GM19351 (cell line): ENCODE data around the gene CEMIP.

Experiments used
- ATAC-seq: cut with Tn5 transposase; IDR thresholded peaks from one replicate; pipeline ENCODE4 v1.9.1; 2021; ENCODE audit warnings: mild to moderate bottlenecking, moderate library complexity; ENCODE audit not compliant: unreplicated experiment

The CEMIP gene

DNA sequence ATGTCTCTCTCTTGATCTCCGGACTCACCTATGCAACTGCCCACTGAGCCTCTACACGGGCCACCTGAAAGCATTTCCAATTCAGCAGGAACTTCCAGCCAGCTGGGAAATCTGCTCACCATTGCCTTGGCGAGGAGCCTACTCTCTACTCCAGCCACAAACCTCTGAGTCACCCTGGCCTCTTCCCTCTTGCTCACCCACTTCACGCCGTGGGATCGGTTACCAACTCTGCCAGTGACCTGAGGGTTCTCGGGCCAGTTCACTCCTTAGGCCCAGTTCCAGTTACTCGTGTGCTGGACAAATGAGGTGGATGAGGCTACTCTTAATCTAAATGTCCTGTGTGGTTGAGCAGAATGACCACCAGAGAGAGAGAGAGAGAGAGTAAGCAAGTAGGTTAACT lies 70.1 kb downstream of the CEMIP start:
- ATAC-seq: no peak

DNA sequence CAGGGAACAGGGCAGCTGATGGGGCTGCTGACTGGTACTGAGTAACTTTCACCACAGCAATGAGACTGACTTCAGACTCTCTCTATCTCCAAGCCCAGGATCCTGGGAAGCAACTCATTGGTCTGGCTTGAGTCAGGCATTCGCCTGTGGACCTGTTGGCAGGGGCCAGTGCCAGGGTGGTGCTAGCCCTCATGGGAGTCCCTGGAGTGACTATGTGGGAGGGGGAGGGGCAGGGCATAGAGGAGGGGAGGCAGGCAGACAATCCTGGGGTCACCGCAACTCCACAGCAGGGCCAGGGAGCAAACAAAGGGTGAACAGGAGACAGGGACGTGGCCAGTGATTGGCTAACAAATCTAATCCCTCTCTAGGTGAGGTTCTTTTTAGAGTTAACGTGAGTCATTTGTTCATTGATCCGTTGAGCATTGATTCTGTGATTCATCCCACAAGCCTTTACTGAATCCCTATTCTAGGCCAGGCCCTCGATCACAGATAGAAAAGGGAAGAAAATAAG lies 71.8 kb downstream of the CEMIP start:
- no peak for ATAC-seq

DNA sequence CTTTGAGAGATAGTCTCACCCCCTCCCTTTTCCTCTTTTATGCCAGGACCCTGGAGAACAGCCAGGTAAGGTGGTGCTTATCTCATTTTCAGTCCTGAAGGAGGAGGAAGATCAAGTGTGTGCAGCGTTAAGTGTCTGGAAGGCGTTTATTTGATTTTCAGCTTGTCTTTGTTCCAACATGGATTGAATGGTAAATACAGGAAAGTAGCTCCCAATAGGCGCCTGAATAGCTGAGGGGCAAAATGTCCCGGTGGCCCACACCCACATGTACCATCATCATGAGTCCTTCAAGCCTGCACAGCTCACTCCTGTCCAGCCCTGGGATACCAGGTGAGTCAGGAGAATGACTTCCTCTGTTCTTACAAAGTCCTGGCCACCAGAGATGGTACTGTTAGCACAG lies 73.5 kb downstream of the CEMIP start:
- ATAC-seq: no peak

DNA sequence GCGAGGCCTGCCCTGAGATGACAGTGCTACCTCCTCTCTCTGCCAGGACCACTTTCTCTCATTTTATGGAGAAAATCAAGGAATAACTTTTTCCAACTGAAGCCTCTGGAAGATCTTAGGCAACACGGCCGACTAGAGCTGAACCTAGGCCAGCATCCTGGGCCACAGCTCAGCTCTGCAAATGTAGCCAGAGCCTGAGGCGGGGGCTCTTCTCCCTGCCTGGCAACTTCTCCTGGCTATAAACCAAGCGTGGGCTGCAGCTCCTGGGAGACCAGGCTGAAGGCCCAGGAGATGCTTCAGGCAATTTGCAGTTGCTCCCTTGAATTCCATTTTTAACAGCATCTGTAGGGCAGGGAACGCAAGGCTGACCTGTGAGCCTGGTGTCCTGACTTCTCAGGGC lies 74.9 kb downstream of the CEMIP start:
- ATAC-seq: no peak

DNA sequence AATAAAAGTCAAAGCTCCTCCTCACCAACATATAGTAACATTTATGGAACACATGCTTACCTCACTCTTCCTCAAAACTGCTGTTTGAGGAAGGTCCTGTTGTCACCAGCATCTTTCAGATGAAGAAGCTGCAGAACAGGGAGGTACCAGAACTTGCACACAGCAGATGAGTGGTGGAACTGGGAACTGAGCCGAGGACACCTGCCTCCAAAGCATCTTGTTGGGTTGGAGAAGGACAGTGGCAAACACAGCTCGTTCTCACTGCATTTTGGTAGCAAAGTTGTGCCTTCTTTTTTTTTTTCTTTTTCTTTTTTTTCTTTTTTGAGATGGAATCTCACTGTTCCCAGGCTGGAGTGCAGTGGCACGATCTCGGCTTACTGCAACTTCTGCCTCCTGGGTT lies 76.0 kb downstream of the CEMIP start:
- no peak for ATAC-seq

DNA sequence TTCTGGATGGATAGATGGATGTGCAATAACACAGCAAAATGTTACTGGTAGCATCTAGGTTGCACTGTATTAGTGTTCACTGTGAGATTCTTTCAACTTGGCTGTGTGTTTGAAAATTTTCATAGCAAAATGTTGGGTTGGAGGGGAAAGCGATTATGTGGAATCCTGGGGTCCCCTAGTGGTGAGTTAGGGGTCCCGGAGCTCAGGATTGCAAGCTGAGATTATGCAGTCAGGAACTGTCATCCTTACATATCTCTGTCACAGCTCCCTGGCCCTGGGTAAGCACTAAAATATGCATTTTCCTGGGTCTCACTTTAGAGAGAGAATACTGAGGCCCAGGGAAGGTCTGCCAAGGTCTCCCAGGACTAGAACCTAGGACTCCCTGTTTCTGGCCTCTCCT lies 77.2 kb downstream of the CEMIP start:
- ATAC-seq: no peak

DNA sequence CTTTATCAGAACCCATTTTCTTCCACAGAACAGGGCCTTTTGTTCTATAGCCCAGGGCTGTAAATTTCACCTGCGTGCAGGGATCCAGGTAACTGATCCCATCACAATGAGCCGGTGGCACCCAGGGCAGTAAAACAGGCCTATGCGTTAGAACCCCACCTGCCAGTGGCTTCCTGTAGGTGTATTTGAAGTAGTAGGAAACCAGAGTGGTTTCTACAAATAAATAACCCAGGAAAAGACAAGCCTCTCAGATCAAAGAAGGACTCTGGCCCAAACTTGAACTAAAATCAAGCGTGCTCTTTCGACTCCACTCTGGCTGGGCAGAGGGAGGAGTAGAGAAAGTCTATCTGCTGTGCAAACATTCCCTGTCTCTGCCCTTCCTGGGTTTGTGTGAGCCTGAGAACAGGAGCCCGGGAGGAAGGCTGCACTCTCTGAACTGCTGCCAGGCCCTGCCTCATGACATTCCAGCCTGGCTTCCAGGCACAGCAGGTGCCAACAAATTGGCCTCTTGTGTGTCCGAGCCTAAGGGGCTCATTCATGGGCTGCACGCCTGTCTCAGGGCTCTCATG lies 77.7 kb downstream of the CEMIP start:
- no peak for ATAC-seq

DNA sequence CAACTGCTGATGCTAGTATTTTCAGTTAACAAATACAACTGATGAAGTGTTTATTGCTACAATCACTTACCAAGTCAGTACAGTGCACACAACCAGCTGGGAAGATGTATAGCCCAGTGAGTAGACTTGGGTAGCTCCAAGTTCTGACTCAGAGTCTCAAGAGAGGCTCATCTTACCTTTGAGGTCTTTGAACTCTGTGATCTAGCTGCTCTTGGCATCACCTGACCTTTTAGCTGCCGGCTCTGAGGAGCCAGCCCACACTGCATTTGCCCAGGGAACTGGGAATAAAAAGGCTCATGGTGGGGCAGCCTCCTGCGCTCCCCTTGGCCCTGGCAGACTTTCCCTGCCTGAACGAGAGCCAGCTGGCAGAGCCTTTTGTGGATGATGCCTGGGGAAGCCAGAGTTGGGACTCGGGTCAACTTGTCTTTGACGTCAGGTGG lies 82.6 kb downstream of the CEMIP start:
- no peak for ATAC-seq

DNA sequence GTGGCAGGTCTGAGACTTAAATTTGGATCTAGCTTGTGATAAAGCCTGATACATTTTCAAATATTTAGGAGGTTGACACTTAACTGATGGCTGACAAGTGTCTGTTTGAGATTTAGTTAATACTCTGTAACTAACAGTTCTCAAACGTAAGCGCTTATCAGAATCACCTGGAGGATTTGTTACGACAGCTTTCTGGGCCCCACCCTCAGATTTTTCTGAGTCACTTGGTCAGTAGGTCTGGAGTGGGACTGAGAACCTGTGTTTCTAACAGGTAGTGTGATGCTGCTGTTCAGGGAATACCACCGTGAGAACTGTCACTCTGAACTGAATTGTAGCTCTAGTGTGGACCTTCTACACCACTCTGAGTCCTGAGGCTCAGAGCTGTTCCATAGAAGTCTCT lies 85.5 kb downstream of the CEMIP start:
- no peak for ATAC-seq

DNA sequence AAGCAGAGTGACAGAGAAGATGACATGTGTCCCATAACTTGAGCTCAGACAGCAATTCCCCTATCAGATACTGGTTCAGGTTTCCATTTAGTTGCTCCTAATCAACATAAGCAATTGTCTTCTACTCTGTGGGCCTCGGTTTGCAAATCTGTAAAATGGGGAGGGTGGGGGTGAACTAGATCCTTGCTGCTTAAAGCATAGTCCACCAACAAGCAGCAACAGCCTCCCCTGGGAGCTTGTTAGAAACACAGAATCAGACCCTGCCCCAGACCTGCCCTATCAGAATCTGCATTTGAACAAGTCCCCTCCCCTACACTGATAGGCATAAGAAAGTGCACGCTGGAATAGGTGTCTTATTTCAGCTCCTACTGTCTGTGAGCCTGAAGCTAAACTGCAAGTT lies 87.8 kb downstream of the CEMIP start:
- no peak for ATAC-seq

DNA sequence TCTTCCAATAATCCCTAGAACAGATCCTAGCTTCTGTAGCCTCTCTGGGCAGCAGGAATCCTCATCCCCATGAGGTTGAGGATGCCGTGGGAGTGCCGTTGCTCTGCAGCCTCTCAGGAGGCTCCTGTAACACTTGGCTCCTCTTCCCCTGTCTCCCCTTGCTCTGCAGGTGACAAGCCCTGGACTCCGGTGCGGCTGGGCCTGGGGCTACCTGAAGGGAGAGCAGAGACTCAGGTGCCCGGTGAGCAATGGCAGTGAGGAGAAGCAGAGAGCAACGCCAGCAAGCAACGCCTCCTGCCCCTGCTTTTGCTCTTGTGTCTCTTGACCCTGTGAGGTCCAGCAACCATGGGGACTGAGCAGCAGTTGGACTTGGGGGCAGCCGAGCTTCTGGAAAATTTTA lies 91.2 kb downstream of the CEMIP start:
- ATAC-seq: no peak

DNA sequence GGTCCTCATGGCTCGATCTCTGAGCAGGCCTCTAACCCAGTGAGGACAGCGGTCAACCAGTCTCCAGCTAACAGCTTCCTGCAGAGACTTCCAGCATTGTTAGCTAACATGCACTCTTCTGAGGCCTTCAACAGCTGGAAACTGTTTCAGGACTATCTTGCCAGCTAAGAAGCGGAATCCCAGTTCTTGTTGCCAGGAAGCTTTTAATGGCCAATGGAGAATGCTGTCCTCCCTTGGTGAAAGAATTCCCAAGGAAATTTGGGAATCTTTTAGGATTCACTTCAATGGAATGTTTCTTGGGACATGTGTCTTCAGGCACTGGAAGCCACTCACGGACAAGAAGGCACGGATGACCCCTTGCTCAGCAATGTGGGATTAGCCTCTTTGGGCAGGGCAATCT lies 91.7 kb downstream of the CEMIP start:
- ATAC-seq: no peak

DNA sequence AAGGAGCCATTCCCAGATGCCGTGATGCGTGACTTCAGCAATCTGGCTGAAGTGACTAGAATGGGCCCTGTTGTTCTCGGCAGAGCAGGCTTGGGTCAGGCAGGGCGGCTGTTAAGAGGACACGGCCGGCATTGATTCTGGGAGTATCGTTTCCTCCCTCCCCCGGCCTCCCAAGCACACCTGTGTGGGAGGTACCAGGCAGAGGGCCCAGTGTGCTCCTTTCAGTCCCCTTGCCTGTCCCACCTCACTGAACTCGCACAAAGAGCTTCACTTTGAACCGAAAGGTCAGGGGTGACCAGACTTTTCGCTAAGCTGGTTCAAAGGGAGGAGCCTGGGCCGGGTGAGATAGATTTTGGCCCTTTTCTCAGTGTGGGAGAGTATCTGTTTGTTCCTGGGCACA lies 92.7 kb downstream of the CEMIP start:
- no peak for ATAC-seq

DNA sequence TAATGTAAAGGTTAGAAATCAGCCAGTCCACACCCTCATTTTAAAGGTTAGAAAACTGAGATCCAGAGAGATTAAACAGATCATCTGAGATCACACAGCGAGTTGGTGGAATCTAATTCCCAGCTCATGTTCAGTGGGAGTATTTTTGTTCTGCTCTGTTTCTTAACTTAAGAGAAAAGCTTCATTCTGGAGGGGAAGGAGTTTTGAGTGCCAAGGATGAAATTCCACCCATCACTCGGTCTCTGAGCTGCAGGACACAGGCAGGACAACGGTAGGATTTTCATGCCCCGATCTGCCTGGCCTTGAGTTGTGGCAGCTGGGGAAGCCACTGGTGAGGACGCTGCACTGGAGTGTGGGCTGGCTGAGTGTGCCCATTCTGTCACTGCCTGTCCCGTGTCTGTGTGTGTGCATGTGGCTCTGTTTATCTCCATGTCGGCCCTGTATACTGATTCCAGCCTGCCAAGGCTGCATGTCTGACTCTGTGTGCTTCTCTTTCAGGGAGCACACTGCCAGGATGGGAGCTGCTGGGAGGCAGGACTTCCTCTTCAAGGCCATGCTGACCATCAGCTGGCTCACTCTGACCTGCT lies 94.3 kb downstream of the CEMIP start:
- no peak for ATAC-seq

DNA sequence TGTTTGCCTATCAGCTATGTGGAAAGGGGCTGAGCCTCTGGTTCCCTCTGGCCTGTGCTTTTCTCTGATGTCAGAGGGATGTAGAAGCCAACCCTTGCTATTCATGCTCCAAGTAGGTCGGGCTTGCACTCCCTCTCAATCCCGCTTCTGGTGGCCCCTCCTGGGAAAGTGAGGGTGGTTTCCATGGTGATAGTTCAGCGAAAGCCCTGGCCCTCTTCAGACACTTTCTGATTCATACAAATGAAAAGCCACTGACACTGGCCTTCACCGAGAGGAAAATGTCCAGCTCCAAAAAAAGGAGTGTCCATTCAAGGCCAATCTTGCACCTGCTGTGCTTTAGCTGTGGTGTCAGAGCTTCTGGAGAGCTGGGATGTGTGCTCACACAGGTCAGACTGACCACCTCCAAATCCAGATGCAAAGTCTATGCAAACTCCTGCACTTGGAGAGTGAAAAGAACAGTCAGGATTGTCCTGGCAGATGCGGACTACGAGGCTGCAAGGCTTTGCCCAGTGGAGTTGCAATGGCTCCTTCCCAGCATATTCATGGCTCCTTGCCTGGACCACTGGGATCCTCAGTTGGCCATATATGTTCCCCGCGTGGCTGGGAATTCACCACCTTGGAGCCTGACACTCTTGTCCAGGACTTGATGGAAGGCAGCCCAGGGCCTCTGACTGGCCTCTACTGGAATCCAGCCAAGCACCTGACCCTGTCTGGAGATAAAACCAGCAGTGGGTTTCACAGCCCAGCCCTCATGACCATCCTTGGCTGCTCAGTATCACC lies 96.6 kb downstream of the CEMIP start:
- ATAC-seq: no peak

DNA sequence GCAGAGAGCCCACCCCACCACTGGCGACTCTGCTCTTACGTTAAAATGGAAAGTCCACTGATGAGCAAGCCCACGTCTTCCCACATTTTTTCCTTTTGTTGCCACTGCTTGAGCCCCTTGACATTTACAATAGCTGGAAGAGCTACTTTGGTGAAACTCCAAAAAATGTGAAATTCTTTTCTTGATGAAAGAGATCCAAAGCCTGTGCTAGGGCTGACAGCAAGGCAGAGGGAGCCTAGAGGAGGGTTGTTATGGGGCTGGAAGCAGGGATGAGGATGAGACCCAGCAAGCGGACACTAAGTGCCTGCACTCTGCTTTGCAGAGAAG lies 97.1 kb downstream of the CEMIP start:
- ATAC-seq: no peak

DNA sequence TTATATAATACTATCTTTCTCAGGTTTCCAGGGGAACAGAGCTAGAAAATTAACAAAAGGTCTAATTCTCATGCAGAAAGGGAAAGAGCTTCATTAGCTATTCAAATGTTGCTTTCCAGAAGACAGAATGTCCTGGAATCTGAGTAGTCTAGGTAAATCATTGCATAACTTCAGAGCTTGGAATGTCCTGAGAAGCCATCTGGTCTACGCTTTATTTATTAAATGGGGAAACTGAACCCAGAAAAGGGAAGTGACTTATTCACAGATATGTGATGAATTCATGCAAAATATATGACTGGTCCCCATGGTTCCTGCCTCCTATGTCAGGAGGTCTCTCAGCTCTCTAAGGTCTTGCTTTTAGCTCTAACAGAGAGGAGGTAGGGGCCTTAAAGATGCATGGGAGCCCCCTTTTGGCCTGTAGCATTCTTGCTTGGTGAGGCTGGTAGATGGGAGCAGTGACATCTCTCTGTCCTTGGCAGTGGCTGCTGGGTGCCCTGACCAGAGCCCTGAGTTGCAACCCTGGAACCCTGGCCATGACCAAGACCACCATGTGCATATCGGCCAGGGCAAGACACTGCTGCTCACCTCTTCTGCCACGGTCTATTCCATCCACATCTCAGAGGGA lies 99.2 kb downstream of the CEMIP start:
- no peak for ATAC-seq

DNA sequence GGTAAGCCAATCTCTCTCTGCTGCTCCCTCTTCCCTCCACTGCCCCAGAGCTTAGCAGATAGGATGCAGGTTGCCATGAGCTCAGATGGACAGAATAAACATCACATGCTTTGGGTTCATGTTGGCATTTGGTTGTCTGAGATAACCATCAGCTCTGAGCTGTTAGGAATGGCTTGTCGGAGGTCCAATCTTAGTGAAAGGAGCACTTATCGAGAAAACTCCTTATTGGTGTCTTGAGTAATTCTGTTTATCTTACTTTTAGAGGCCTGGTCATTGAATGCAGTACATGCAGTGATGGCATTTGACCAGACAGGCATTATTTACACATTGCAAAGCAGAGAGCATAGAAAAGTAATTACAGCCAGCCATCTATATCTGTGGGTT lies 99.7 kb downstream of the CEMIP start:
- no peak for ATAC-seq

DNA sequence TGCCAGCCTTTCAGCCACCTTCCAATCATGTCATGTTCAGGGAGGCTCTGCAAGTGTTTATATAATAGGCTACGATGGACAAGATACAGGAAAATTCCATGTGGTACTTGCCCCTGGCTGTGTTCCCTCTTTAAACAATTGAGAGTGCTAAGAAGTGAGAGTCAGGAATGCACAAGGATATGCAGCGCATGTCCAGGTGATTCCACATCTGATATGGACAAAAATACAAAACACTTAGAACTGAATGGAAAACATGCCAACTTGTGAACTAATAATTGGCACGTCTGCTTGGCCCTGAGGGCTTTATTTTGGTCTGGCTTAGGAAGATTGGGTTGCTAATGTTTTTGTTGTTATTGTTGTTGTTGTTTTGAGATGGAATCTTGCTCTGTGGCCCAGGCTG lies 100.9 kb downstream of the CEMIP start:
- no peak for ATAC-seq

DNA sequence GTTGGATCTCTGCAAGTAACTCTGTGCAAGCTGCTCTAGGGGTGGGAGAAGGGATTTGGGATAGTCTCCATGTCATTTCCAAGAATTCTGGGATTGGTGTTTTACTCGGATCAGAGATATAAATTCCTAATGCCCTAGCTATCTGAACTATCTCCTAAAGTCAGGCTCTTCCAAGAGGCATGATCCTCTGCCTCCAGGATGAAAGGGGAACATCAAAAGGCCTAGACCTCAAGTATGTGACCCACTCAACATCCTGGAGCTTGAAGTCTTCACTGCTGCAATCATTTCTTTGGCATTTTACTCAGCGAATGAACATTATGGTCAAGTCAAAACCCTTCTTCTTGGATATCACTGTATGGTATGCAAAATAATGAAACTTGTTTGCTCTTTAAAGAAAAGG lies 104.5 kb downstream of the CEMIP start:
- no peak for ATAC-seq

DNA sequence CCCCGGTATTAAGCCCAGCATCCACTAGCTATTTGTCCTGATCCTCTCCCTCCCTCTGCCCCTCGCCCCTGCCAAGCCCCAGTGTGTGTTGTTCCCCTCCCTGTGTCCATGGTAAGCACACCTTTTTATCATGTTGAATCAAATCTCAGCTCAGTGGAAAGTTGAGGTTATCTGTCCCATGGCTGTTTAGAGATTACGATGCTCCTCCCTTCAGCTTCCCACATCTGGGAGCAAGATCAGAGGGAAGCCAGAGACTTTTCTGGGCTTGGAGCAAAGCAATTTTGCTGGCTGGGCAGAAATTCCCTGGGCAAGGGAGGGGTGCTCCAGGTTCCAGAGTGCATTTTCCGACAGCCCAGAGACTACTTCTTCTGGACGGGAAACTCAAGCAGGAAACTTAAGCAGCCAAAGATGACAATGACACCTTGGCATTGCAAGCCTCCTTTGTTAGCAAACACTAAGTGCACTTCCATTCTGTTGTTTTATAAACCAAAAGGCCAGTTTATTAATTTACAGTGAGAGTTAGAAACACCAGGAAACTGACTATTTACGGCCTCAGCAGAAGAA lies 105.9 kb downstream of the CEMIP start:
- no peak for ATAC-seq

DNA sequence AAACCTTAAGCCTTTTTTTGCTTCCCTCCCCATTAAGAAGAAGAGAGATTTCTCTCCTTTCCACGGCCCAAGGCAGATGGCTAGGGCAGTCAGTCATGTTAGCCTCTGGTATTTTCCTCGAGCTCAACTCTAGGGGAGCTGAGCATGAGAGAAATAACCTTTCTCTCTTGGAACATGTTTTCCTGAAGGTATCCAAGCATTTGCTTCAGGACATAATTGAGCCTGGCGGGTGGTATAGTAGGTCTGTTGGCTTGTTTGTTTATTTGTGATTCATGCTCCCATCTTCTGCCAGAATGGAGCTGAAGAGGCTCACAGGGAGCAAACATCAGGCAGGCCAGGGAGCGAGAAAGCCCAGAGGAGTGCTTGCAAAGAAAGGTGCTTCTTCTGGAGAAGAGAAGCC lies 108.0 kb downstream of the CEMIP start:
- ATAC-seq: no peak
